Hematopoietic multipotent progenitor cell treated with erythropoietin and hydrocortisone succinate and interleukin-3 and kit ligand, for 6 days (in vitro differentiated cells): ENCODE measurements around the gene PVALEF.

Source experiments
- DNase-seq: peaks from one replicate; pipeline ENCODE4 v3.0.0-alpha.2; 2015

Gene PVALEF

GRCh38 chr17:81222906-81223761 lies 57.8 kb downstream of the PVALEF start, which contains the start of gene CEP131:
TSS of gene CEP131 (minus strand) at chr17:81222965. CDS start at chr17:81220056, 2,909 bp downstream.
- peak; percentile 99 for DNase-seq

DNA sequence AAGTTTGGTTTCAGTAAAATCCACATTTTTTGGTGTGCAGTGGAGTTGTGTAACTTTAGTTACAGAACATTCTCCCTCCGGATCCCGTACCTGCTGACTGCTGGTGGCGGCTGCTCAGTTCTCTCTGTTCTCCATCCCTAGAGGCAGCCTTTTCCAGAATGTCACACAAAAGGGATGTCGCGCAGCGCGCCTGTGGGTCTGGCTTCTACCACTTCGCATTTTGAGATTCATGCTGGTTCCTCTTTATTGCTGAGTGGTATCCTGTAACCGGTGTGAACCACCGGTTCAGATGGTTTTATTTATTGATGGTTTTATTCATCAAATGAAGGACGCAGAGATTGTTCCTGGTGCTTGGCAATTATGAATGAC lies 58.4 kb downstream of the PVALEF start:
- DNase-seq, result peak; percentile 47

DNA sequence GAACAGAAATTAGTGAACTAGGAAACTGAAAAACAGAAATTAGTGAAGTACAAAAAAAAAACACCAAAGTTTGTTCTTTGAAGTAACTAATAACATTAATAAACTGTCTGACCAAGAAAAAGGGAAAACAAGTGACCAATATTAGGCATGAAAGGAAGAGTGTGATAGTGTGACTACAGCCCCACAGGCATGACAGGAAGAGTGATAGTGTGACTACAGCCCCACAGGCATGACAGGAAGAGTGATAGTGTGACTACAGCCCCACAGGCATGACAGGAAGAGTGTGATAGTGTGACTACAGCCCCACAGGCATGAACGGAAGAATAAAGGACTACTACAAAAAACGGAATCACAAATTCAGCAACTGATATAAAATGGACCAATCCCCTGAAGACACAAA lies 62.3 kb downstream of the PVALEF start:
- DNase-seq, result peak; percentile 49

- DNase-seq, result peak; percentile 49
Measured at GRCh38 chr17:81228420-81228819, 63.1 kb downstream of the PVALEF start.

- no peak for DNase-seq
Measured at GRCh38 chr17:81228834-81229665, 63.7 kb downstream of the PVALEF start.

GRCh38 chr17:81229666-81229920 lies 64.3 kb downstream of the PVALEF start:
- DNase-seq, result no peak

- peak; percentile 34 for DNase-seq
Measured at GRCh38 chr17:81230043-81230820, 64.9 kb downstream of the PVALEF start.

DNA sequence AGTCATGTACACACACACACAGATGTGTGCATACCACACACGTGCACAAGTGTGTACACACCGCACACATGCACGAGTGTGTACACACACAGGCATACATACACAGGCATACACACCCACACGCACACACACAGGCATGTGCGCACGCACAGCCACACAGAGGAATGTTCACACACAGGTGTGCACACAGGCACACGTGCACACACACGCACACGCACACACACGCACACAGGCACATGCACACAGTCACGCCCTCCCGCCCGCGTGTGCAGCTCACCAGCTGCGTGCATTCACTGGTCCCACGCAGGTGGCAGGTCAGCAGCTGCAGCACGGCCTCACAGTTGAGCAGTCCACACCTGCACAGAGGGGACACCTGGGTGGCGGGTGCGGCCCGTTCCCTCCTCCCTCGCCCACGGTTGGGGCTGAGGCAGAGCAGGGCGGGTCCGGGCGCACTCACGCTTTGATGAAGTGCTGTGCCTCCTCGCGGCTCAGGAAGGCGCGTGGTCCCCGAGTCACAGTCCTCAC lies 65.9 kb downstream of the PVALEF start:
- no peak for DNase-seq

- no peak for DNase-seq
Measured at GRCh38 chr17:81231766-81232581, 66.7 kb downstream of the PVALEF start.
